GM12864 (cell line): ENCODE results near the gene HLCS.

ENCODE experiments used
- DNase-seq: peaks from one replicate; pipeline ENCODE4 v3.0.0-alpha.2; 2011; ENCODE audit warnings: low read depth
- H3K4me3 ChIP-seq: 2 replicates; pipeline ENCODE4 v1.5.1; 2011; ENCODE audit warnings: mild to moderate bottlenecking, low read depth, low read length, control low read depth
- CTCF ChIP-seq: IDR thresholded peaks from 2 replicates; pipeline ENCODE4 v1.5.1; 2011; ENCODE audit warnings: low read depth, mild to moderate bottlenecking, moderate library complexity, low read length, control low read depth, inconsistent platforms; ENCODE audit errors: missing control alignments

Gene HLCS

GRCh38 chr21:36762642-36763041 lies 203.8 kb downstream of the HLCS start:
- DNase-seq, result no peak
- TF ChIP-seq CTCF, result no peak
- no peak overlapping the region for H3K4me3 ChIP-seq

GRCh38 chr21:36761685-36762084 lies 204.8 kb downstream of the HLCS start:
- DNase-seq, result no peak

GRCh38 chr21:36759348-36760083 lies 207.0 kb downstream of the HLCS start:
- H3K4me3 ChIP-seq, result no peak overlapping the region
- TF ChIP-seq CTCF, result no peak
- no peak for DNase-seq

More at GRCh38 chr21:36761685-36762084, 204.8 kb downstream of the HLCS start:
- no peak overlapping the region for H3K4me3 ChIP-seq
- no peak for TF ChIP-seq CTCF

- no peak overlapping the region for H3K4me3 ChIP-seq
- no peak for DNase-seq
- no peak for TF ChIP-seq CTCF
Observed at GRCh38 chr21:36757196-36757595, 209.3 kb downstream of the HLCS start.

GRCh38 chr21:36756527-36756926 lies 209.9 kb downstream of the HLCS start:
- no peak for TF ChIP-seq CTCF
- no peak for DNase-seq
- no peak overlapping the region for H3K4me3 ChIP-seq

- DNase-seq, result no peak
- no peak for TF ChIP-seq CTCF
Observed at GRCh38 chr21:36754241-36754898, 212.1 kb downstream of the HLCS start.

More at GRCh38 chr21:36754241-36754898, 212.1 kb downstream of the HLCS start:
- H3K4me3 ChIP-seq, result no peak overlapping the region
